Activated gamma-delta T cell treated with Interleukin-2 at 50 U/mL for 16 hours (primary cell): ENCODE results near the gene EFHD2.
"Not testable (repeated sequence)": the region's sequence is repeated elsewhere in the genome, so short reads cannot be mapped to it uniquely, and the experiment has no call there.

Experiments used
- DNase-seq: peaks from one replicate; pipeline ENCODE4 v3.0.0-alpha.2; 2020

Gene EFHD2

GRCh38 chr1:15457585-15457984, 47.9 kb downstream of the EFHD2 start:
- no peak for DNase-seq

DNA sequence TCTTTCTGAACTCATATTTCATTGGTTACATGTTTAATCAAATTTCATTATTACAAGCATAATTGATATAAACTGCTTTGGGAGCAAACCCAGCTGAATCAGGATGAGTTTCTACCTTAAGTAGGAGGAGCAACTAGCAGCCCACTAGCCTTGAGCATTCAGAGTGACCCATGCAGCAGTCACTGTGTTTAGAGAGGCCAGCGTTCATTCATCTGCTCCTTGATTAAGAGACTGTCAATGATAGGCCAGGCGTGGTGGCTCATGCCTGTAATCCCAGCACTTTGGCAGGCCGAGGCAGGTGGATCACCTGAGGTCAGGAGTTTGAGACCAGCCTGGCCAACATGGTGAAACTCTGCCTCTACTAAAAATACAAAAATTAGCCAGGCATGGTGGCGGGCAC, 48.7 kb downstream of the EFHD2 start:
- DNase-seq = not testable (repeated sequence)

DNA sequence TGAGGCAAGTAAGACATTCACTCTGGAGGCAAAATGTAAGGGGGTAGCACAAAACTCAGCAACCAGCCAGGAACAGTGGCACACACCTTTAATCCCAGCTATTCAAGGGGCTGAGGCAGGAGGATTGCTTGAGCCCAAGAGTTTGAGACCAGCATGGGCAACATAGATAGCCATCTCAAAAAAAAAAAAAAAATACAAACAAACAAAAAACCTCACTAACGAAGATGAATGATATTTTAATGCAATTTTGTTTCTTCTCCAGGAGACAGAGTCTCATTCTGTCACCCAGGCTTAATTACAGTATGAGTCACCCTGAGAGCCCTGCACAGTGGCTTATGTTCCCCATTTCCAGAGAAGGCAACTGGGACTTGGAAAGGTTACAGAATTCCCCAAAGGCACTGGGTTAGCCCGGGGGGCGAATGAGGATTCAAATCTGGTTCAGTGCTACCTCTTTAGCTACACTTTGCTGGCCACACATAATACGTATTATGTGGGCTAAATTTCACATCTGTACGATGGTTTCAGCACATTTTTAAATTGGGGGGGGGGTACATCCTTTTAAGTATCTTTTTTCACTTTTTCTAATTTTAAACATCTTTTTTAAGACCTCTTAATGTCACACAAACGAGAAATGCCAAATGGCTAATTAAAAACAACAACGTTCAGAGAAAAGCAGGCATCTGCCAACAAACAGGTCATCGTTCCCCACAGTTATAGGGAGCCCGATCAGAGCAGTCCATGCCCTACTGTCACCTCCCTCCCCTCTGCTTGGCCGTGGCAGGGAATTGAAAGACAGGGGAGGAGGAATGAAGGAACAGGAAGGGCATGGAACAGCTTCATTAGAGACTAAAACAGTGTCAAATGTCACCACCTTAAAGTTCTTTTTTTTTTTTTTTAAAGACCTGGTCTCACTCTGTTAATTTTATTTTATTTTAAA, 50.4 kb downstream of the EFHD2 start:
- DNase-seq = no peak

- no peak for DNase-seq
These were observed 51.0 kb downstream of the EFHD2 start for GRCh38 chr1:15460708-15461095.

DNA sequence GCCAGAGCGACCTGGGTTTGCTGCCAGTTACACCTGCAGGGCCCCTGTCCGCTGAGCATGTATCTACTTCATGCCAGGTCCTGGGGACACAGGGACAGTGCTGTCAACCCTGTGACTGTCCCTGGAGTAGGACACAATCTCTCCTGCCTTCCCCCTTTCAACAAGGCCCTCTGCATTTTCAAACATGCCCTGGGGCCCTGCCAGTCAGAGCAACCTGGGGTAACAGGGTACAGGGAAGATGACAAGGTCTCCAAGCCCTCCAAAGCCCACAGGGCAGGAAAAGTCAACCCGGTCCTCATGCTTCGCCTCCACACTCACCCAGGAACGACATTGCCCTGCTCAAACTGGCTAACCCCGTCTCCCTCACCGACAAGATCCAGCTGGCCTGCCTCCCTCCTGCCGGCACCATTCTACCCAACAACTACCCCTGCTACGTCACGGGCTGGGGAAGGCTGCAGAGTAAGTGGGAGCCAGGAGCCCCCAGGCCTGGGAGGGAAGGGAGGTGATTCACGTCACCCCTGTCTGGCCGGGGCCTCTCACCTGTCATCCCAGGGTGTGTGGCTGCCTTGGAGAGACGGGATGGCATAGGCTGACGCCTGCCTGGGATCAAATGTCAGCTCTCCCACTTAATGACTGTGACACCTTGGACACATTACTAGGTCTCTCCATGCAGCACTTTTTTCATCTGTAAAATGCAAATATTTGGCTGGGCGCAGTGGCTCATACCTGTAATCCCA, 53.5 kb downstream of the EFHD2 start:
- not testable (repeated sequence) for DNase-seq

DNA sequence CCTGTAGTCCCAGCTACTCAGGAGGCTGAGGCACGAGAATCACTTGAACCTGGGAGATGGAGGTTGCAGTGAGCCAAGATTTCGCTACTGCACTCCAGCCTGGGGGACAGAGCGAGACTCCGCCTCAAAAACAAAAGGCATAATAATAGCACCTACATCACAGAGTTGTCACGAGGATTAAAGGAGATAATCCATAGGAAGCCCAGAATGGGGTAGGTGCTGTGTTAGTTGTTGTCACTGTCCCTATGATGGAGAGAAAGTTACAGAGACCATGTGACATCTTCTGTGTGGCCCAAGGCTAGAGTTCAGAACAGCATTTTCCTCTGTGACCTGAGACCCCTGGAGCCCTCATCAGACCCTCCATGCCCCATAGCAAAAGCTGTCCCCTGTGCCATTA, 54.2 kb downstream of the EFHD2 start:
- not testable (repeated sequence) for DNase-seq

- DNase-seq = no peak
These were observed 56.0 kb downstream of the EFHD2 start for GRCh38 chr1:15465674-15466073.

GRCh38 chr1:15466955-15467625, 57.4 kb downstream of the EFHD2 start:
- not testable (repeated sequence) for DNase-seq

- no peak for DNase-seq
These were observed 58.5 kb downstream of the EFHD2 start for GRCh38 chr1:15468145-15468544.

GRCh38 chr1:15469361-15469760, 59.7 kb downstream of the EFHD2 start:
- no peak for DNase-seq

GRCh38 chr1:15469821-15470448, 60.2 kb downstream of the EFHD2 start:
- not testable (repeated sequence) for DNase-seq

- DNase-seq = not testable (repeated sequence)
These were observed 61.4 kb downstream of the EFHD2 start for GRCh38 chr1:15471067-15471466.

DNA sequence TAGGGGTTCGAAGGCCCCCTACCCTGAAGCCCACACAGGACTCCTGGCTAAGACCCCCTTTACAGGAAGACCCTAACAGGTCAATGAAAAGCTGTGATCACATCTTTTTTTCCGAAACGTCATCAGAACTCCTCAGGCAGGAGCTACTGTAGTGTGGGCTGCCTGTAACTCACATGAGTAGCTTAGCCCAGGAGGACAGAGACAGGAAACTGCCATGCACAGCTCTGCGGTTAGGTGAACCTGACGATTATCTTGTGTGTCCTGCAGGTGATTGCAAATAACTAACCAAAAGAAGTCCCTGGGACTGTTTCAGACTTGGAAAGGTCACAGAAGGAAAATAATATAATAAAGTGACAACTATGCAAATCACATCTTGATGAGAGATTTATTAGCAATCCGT, 62.0 kb downstream of the EFHD2 start:
- not testable (repeated sequence) for DNase-seq

DNA sequence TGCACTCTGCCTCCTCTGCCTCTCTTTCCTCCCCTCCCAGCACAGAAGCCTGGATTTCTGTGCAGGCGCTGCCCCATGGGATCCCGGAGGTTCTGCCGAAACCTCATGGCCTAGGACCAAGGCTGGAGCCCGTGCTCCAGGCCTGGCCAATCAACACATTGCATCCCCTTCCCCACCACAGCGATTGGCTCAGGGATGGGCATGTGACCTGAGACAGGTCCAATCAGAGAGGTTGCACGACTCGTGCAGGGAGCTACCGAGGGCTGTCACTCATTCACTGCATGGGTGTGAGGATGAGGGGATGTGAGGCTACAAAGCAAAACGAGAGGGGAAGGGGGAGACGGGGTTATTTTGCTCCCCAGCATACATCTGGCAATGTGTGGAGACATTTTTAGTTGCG, 62.9 kb downstream of the EFHD2 start:
- DNase-seq = no peak

DNA sequence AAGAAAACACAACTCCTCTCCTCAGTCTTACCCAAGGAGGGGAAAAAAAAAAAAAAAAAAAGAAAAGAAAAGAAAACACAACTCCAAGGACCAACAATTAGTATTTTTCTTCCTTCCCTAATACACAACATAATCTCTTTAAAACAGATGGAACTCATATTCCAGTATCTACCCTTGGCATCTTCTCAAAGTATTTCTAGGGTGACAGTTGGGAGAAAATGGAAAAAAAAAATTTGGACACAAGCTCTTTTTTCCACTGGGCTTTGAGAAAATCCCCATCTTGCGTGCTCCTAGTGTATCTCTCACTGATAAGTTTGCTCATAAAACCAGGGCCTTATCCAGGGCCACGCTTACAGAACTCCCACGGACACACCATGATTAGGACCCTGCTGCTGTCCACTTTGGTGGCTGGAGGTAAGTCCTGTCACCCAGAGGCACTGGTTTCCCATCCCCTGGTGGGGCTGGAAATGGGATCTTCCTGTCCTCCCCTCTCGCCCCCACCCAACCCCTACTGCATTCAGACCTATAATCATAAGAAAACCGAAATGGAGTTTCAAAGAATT, 66.1 kb downstream of the EFHD2 start, which contains the start of gene CELA2B:
TSS of gene CELA2B (plus strand) at position 353 of the 563 bp plus-strand sequence. CDS start at position 375, 22 bp downstream.
- no peak for DNase-seq

GRCh38 chr1:15476927-15477326, 67.2 kb downstream of the EFHD2 start:
- no peak for DNase-seq

DNA sequence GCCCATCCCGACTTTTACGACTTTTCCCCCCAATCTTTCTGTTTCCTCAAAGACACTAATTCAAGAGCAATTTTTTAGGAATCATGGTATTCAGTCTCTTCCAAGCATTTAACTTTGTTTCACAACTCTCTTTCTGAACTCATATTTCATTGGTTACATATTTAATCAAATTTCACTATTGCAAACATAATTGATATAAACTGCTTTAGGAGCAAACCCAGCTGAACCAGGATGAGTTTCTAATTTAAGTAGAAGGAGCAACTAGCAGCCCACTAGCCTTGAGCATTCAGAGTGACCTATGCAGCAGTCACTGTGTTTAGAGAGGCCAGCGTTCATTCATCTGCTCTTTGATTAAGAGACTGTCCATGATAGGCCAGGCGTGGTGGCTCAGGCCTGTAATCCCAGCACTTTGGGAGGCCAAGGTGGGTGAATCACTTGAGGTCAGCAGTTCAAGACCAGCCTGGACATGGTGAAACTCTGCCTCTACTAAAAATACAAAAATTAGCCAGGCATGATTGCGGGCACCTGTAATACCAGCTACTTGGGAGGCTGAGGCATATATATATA, 68.0 kb downstream of the EFHD2 start:
- no peak for DNase-seq
